Hematopoietic multipotent progenitor cell treated with erythropoietin and hydrocortisone succinate and interleukin-3 and kit ligand, for 15 days (in vitro differentiated cells): ENCODE results near the gene ZC2HC1B.
"Not testable (repeated sequence)": the region's sequence is repeated elsewhere in the genome, so short reads cannot be mapped to it uniquely, and the experiment has no call there.

Experiments used
- DNase-seq: peaks from one replicate; pipeline ENCODE4 v3.0.0-alpha.2; 2015; ENCODE audit warnings: low spot score

ZC2HC1B gene

GRCh38 chr6:143868808-143869207 lies 4.5 kb downstream of the ZC2HC1B start:
- not testable (repeated sequence) for DNase-seq

DNA sequence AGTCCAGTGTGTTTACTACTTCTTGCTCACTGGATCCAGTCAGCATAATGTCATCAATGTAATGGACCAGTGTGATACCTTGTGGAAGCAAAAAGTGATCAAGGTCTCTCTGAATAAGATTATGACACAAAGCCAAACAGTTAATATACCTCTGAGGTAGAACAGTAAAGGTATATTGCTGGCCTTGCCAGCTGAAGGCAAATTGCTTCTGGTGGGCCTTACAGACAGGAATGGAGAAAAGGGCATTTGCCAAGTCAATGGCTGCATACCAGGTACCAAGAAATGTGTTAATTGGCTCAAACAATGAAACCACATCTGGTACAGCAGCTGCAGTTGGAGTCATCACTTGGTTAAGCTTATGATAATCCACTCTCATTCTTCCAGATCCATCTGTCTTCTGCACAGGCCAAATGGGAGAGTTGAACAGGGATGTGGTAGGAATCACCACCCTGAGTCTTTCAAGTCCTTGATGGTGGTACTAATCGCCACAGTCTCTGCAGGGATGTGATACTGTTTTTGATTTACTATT lies 7.0 kb downstream of the ZC2HC1B start:
- not testable (repeated sequence) for DNase-seq

GRCh38 chr6:143872201-143872600 lies 7.9 kb downstream of the ZC2HC1B start:
- DNase-seq: no peak

DNA sequence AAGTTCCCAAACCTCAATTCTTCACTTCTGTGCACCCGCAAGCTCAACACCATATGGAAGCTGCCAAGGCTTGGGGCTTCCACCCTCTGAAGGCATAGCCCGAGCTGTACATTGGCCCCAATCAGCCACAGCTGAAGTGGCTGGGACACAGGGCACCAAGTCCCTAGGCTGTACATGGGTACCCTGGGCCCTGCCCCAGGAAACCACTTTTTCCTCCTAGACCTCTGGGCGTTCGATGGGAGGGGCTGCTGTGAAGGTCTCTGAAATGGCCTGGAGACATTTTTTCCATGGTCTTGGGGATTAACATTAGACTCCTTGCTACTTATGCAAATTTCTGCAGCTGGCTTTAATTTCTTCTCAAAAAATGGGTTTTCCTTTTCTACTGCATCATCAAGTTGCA lies 9.3 kb downstream of the ZC2HC1B start:
- DNase-seq: not testable (repeated sequence)

- DNase-seq: not testable (repeated sequence)
Measured at GRCh38 chr6:143874503-143874902, 10.2 kb downstream of the ZC2HC1B start.

DNA sequence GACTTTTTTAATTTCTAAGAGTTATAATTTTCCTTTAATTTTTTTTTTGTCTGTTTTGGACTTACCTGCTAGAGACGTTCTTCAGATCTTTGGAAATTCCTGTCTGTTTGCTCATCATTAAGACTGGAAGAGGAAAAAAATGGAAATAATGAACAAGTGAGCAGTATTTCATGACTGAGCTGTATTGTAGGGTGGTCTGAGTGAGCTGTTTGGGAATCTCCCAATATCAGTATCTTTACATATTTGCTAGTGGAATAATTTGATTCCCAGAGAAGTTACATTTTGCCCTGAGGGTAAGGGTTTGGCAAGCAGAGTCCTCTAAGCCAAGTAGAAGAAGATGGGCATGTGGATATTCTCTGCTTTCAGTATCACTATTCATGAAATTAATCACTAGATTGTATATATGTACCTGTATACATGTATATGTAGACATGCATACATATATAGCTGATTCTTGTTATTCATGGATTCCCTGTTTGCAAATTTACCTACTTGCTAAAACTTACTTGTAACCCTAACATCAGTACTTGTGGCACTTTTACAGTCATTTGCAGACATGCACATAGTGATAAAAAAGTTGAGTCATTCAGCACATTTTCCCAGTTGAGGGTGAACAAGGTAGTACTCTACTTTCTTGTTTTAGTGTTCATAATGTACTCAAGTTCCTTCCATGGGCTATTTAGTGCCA lies 13.5 kb downstream of the ZC2HC1B start:
- no peak for DNase-seq

GRCh38 chr6:143878272-143878760 lies 14.0 kb downstream of the ZC2HC1B start:
- DNase-seq: no peak

GRCh38 chr6:143880412-143880811 lies 16.1 kb downstream of the ZC2HC1B start:
- no peak for DNase-seq

GRCh38 chr6:143882401-143882930 lies 18.2 kb downstream of the ZC2HC1B start:
- no peak for DNase-seq

GRCh38 chr6:143884216-143884900 lies 20.1 kb downstream of the ZC2HC1B start:
- DNase-seq: no peak

DNA sequence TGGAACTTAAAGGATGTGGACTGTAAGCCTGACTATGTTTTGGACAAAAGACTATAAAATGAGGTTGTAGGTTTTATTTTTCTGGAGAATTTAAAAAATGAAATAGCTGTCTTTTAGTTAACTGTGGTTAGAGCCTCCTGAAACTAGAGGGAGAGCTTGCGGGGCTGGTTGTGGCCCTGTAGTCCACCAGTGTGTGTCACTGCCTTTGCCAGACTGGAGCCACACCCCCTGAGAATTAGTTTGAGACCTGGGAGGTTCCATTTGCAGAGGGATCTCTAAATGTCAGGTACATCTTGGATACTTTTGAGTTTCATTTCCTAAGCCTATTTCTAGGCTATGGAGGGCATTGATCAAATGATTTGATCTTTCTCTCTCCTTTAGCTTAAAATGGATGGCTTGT lies 20.8 kb downstream of the ZC2HC1B start:
- DNase-seq: no peak

DNA sequence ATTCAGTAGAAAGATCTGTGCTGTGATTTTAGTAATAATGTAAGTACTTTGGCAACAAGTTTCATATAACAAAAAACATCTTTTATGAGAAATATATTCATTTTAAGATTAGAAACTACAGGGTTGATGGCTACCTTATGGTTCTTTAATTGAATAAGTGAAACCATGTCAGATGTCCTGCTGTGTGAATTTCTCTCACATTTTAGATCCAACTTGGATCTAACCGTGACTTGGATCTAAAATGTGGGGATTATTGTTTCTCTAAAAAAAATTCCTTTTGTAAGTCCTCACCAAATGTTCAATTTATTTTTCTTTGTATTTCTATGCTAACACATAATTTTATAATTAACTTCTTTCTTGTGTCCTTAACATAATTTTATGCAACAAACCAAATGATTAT lies 30.4 kb downstream of the ZC2HC1B start:
- no peak for DNase-seq

DNA sequence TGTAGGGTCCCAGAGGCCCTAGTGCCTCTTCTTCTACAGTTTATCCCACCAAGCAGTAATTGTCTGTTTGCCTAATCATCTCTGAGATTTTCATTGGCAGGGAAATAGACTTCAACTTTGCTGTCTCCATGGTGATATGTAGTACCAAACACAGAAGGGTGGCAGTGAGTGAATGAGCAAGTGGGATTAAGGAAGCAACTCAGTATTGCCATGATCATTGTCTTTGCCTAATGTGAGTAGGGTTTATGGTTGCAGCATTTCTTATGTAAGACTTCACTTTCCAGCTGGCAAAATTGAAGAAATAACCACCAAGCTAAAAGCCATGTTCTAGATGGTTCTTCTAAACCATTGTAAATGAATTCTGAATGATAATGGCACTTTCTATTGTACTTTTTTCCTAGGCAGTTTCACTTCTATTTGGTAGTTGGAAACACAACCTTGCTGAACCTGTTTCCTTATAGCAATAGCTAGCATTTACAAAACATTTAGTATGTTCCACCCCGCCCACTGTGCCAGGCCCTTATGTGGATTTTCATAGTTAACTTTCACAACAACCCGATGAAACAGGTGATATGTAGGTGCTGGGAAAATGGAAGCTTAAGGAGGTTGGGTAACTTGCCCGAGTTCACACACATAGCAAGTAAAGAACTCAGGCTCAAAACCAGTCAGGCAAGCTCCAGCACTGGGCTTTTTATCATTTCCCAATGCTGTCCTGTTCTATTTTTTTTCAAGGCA lies 32.0 kb downstream of the ZC2HC1B start:
- DNase-seq: no peak

DNA sequence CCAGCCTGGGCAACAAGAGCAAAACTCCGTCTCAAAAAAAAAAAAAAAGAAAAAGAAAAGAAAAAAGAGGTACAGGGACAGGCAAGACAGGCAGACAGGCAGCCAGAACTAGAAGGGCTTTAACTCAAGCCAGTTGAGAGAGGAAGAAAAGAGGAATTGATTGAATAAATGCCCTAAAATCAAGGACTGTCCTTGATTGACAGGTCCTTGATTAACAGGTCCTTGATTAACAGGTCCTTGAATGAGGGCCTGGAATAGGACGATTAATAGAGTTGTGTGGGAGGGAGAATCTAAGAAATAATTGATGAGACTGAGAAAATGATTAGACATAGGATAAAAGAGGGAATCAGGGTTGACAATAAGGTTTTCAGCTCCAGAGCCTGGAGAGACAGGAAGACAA lies 36.1 kb downstream of the ZC2HC1B start:
- DNase-seq: no peak

- no peak for DNase-seq
Measured at GRCh38 chr6:143901885-143902750, 37.8 kb downstream of the ZC2HC1B start.

GRCh38 chr6:143902827-143903226 lies 38.6 kb downstream of the ZC2HC1B start:
- no peak for DNase-seq

DNA sequence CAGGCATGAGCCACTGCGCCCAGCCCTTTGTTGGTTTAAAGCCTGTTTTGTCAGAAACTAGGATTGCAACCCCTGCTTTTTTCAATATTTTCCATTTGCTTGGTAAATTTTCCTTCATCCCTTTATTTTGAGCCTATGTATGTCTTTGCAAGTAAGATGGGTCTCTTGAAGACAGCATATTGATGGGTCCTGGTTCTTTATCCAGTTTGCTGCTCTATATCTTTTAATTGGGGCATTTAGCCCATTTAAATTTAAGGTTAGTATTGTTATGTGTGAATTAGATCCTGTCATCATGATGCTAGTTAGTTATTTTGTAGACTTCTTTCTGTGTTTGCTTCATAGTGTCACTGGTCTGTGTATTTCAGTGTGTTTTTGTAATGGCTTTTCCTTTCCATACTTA lies 46.8 kb downstream of the ZC2HC1B start:
- no peak for DNase-seq

DNA sequence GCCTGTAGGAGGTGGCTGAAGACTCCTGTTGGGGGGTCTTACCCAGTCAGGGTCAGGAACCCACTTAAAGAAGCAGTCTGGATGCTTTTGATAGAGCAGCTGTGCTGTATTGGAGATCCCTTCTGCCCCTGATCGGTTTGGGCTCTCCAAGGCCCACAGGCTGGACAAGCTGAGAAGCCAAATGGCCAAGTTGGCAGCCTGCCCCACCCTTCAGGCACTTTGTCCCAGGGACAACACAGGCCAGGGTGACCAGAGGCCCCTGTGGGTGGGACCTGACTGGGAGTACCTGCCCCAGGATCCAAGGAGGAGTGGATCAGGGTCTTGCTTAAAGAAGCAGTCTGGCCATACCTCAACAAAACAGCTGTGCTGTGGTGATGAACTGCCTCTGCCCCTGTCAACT lies 48.4 kb downstream of the ZC2HC1B start:
- DNase-seq: no peak

DNA sequence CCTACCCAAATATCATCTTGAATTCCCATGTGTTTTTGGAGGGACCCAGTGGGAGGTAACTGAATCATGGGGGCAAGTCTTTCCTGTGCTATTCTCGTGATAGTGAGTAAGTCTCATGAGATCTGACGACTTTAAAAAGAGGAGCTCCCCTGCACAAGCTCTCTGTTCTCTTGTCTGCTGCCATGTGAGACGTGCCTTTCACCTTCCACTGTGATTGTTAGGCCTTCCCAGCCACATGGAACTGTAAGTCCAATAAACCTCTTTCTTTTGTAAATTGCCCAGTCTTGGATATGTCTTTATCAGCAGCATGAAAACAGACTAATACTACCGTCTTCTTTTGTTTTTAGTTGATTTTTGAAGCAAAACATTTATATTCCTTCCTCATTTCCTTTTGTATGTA lies 52.8 kb downstream of the ZC2HC1B start:
- not testable (repeated sequence) for DNase-seq

DNA sequence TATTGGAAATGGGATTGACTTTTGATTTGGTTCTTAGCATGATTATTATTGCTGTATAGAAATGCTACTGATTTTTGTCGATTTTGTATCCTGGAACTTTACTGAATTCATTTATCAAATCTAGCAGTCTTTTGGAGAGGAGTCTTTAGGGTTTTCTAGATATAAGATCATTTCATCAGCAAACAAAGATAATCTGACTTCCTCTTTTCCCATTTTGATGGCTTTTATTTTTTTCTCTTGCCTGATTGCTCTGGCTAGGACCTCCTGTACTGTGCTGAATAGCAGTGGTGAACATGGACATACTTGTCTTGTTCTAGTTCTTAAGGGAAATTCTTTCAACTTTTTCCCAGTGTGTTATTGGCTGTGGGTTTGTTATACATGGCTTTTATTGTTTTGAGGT lies 64.6 kb downstream of the ZC2HC1B start:
- DNase-seq: no peak

GRCh38 chr6:143929975-143930374 lies 65.7 kb downstream of the ZC2HC1B start:
- DNase-seq: no peak
